HG02610 (cell line): Measurements from ENCODE around the gene UBE2L3.
"Not testable (repeated sequence)": the region's sequence is repeated elsewhere in the genome, so short reads cannot be mapped to it uniquely, and the experiment has no call there.

Source experiments
- ATAC-seq: cut with Tn5 transposase; IDR thresholded peaks from one replicate; pipeline ENCODE4 v1.9.1; 2021; ENCODE audit warnings: mild to moderate bottlenecking, moderate library complexity; ENCODE audit not compliant: unreplicated experiment

Gene UBE2L3

GRCh38 chr22:21626073-21626734 lies 58.7 kb downstream of the UBE2L3 start:
- ATAC-seq, result no peak

GRCh38 chr22:21626735-21627469 lies 59.4 kb downstream of the UBE2L3 start:
- no peak for ATAC-seq

GRCh38 chr22:21628386-21629254 lies 61.1 kb downstream of the UBE2L3 start:
- ATAC-seq, result no peak

GRCh38 chr22:21629255-21630149 lies 62.0 kb downstream of the UBE2L3 start, which contains the start of gene YDJC:
YDJC (minus strand) TSS chr22:21630022; CDS start chr22:21630014, 8 bp downstream.
- ATAC-seq, result peak; percentile 75

GRCh38 chr22:21631025-21631424 lies 63.5 kb downstream of the UBE2L3 start:
- no peak for ATAC-seq

GRCh38 chr22:21632237-21632895 lies 64.9 kb downstream of the UBE2L3 start, which contains the start of gene CCDC116:
CCDC116 (plus strand) TSS chr22:21632760; CDS start chr22:21633182, 422 bp downstream.
- no peak for ATAC-seq

GRCh38 chr22:21632931-21633330 lies 65.4 kb downstream of the UBE2L3 start:
- no peak for ATAC-seq

- no peak for ATAC-seq
These were observed 66.0 kb downstream of the UBE2L3 start for GRCh38 chr22:21633481-21633880.

GRCh38 chr22:21634081-21634480 lies 66.6 kb downstream of the UBE2L3 start:
- no peak for ATAC-seq

- no peak for ATAC-seq
These were observed 67.3 kb downstream of the UBE2L3 start for GRCh38 chr22:21634844-21635243.

- ATAC-seq, result no peak
These were observed 68.4 kb downstream of the UBE2L3 start for GRCh38 chr22:21635771-21636510.

GRCh38 chr22:21636629-21637218 lies 69.2 kb downstream of the UBE2L3 start:
- no peak for ATAC-seq

- ATAC-seq, result not testable (repeated sequence)
These were observed 69.9 kb downstream of the UBE2L3 start for GRCh38 chr22:21637450-21637849.

- ATAC-seq, result no peak
These were observed 71.8 kb downstream of the UBE2L3 start for GRCh38 chr22:21639359-21639758.

GRCh38 chr22:21640810-21641209 lies 73.3 kb downstream of the UBE2L3 start:
- ATAC-seq, result no peak

- no peak for ATAC-seq
These were observed 73.9 kb downstream of the UBE2L3 start for GRCh38 chr22:21641417-21641788.

GRCh38 chr22:21641789-21642583 lies 74.5 kb downstream of the UBE2L3 start, which contains the start of gene SDF2L1:
SDF2L1 (plus strand) TSS chr22:21642302; CDS start chr22:21642337, 35 bp downstream.
- ATAC-seq, result peak; percentile 93
